ENCODE measurements around the gene ESRRB. TPM values are rescaled to one million over a fixed set of nuclear protein-coding genes. Genes with fewer than 3 reads are reported as not detected.

The ESRRB gene
- total RNA-seq, 1 donor: under 0.01 TPM

GRCh38 chr14:76547831-76548230 is 171.9 kb downstream of the ESRRB start:
- Histone ChIP-seq H3K79me2 (ENCODE audit: insufficient read depth, low read length) (no peaks in the 10 kb centered on the region), H3K4me3 (ENCODE audit: insufficient read depth, low read length) (no peak overlapping the region), H3K36me3 (ENCODE audit: insufficient read depth, low read length) (no peaks in the 10 kb centered on the region), H3K27ac (ENCODE audit: low read depth, low read length) (no peak overlapping the region), H3K4me1 (ENCODE audit: insufficient read depth, low read length) (no peaks in the 10 kb centered on the region), H2AFZ (ENCODE audit: low read length) (no peak overlapping the region), H3K27me3 (ENCODE audit: insufficient read depth, low read length) (no peaks in the 10 kb centered on the region), H4K20me1 (ENCODE audit: insufficient read depth, low read length) (no peaks in the 10 kb centered on the region), H3K9me3 (ENCODE audit: low read depth, low read length) (no peaks in the 10 kb centered on the region), H3K4me2 (ENCODE audit: insufficient read depth, low read length) (no peak overlapping the region)
- no peak for TF ChIP-seq CTCF (IDR thresholded peaks at IDR 0.05; ENCODE audit: extremely low read depth, low read depth, low read length)
- no peak for DNase-seq (ENCODE audit: insufficient read length, low spot score, missing footprints)

- Histone ChIP-seq H3K79me2 (ENCODE audit: insufficient read depth, low read length) (no peaks in the 10 kb centered on the region), H3K4me3 (ENCODE audit: insufficient read depth, low read length) (no peak overlapping the region), H3K4me2 (ENCODE audit: insufficient read depth, low read length) (no peak overlapping the region), H3K36me3 (ENCODE audit: insufficient read depth, low read length) (no peaks in the 10 kb centered on the region), H3K27ac (ENCODE audit: low read depth, low read length) (no peak overlapping the region), H3K9me3 (ENCODE audit: low read depth, low read length) (no peaks in the 10 kb centered on the region), H4K20me1 (ENCODE audit: insufficient read depth, low read length) (no peaks in the 10 kb centered on the region), H2AFZ (ENCODE audit: low read length) (no peak overlapping the region), H3K27me3 (ENCODE audit: insufficient read depth, low read length) (no peaks in the 10 kb centered on the region), H3K4me1 (ENCODE audit: insufficient read depth, low read length) (no peaks in the 10 kb centered on the region)
- no peak for TF ChIP-seq CTCF (IDR thresholded peaks at IDR 0.05; ENCODE audit: extremely low read depth, low read depth, low read length)
- no peak for DNase-seq (ENCODE audit: insufficient read length, low spot score, missing footprints)
Measured at GRCh38 chr14:76550534-76550933, 174.6 kb downstream of the ESRRB start.

GRCh38 chr14:76551116-76551515 is 175.2 kb downstream of the ESRRB start:
- no peak overlapping the region for H2AFZ ChIP-seq (ENCODE audit: low read length)
- H3K4me1 ChIP-seq (ENCODE audit: insufficient read depth, low read length): no peaks in the 10 kb centered on the region
- no peak for DNase-seq (ENCODE audit: insufficient read length, low spot score, missing footprints)
- no peaks in the 10 kb centered on the region for H4K20me1 ChIP-seq (ENCODE audit: insufficient read depth, low read length)
- H3K4me2 ChIP-seq (ENCODE audit: insufficient read depth, low read length): no peak overlapping the region
- H3K27me3 ChIP-seq (ENCODE audit: insufficient read depth, low read length): no peaks in the 10 kb centered on the region
- no peak for TF ChIP-seq CTCF (IDR thresholded peaks at IDR 0.05; ENCODE audit: extremely low read depth, low read depth, low read length)
- no peak overlapping the region for H3K27ac ChIP-seq (ENCODE audit: low read depth, low read length)
- no peaks in the 10 kb centered on the region for H3K36me3 ChIP-seq (ENCODE audit: insufficient read depth, low read length)
- no peaks in the 10 kb centered on the region for H3K79me2 ChIP-seq (ENCODE audit: insufficient read depth, low read length)
- H3K4me3 ChIP-seq (ENCODE audit: insufficient read depth, low read length): no peak overlapping the region
- no peaks in the 10 kb centered on the region for H3K9me3 ChIP-seq (ENCODE audit: low read depth, low read length)

Other genes with a start within 250 kb of the ESRRB start
- 43.8 and 48.3 TPM in 2 replicates for gene GPATCH2L, start 224.2 kb upstream of the ESRRB start, total RNA-seq